Limb (tissue), 2 donors: ENCODE results near the gene ENTPD8.

Experiments
- DNase-seq, 2 donors: peaks; one replicate each; pipeline ENCODE4 v3.0.0-alpha.2; 2016; ENCODE audit errors: extremely low spot score in 2 of 2

Gene ENTPD8

GRCh38 chr9:137411645-137412380 lies 29.3 kb downstream of the ENTPD8 start:
- DNase-seq: peak in 1 of 2 donors; percentile 47

- peak in 1 of 2 donors; percentile 26 for DNase-seq
Measured at GRCh38 chr9:137411260-137411644, 29.9 kb downstream of the ENTPD8 start.

GRCh38 chr9:137410891-137411249 lies 30.3 kb downstream of the ENTPD8 start:
- peak in 1 of 2 donors; percentile 23 for DNase-seq

GRCh38 chr9:137410236-137410890 lies 30.8 kb downstream of the ENTPD8 start:
- peak in 1 of 2 donors; percentile 26 for DNase-seq

- DNase-seq: peak in 1 of 2 donors; percentile 19
Measured at GRCh38 chr9:137409515-137409914, 31.6 kb downstream of the ENTPD8 start.

GRCh38 chr9:137408651-137409405 lies 32.3 kb downstream of the ENTPD8 start:
- peak in 1 of 2 donors; percentile 20 for DNase-seq

GRCh38 chr9:137407590-137408300 lies 33.4 kb downstream of the ENTPD8 start:
- DNase-seq: peak in 1 of 2 donors; percentile 39

GRCh38 chr9:137406876-137407589 lies 34.1 kb downstream of the ENTPD8 start:
- DNase-seq: peak; percentile 59 to 87

GRCh38 chr9:137406085-137406760 lies 34.9 kb downstream of the ENTPD8 start:
- no peak for DNase-seq

- peak in 1 of 2 donors; percentile 12 for DNase-seq
Measured at GRCh38 chr9:137405677-137406081, 35.5 kb downstream of the ENTPD8 start.

- peak in 1 of 2 donors; percentile 29 for DNase-seq
Measured at GRCh38 chr9:137404961-137405567, 36.1 kb downstream of the ENTPD8 start.

GRCh38 chr9:137403269-137403668 lies 37.9 kb downstream of the ENTPD8 start:
- DNase-seq: no peak

GRCh38 chr9:137402746-137403145 lies 38.4 kb downstream of the ENTPD8 start:
- DNase-seq: no peak

- no peak for DNase-seq
Measured at GRCh38 chr9:137398561-137399468, 42.3 kb downstream of the ENTPD8 start.

- DNase-seq: no peak
Measured at GRCh38 chr9:137397675-137398423, 43.3 kb downstream of the ENTPD8 start.

- no peak for DNase-seq
Measured at GRCh38 chr9:137396634-137397367, 44.4 kb downstream of the ENTPD8 start.

GRCh38 chr9:137396227-137396626 lies 44.9 kb downstream of the ENTPD8 start:
- no peak for DNase-seq

GRCh38 chr9:137395666-137396010 lies 45.5 kb downstream of the ENTPD8 start:
- DNase-seq: no peak
